Bronchial epithelial cell (primary cell): Measurements from ENCODE around the gene KBTBD4. TPM values are rescaled to one million over a fixed set of nuclear protein-coding genes. Genes with fewer than 3 reads are reported as not detected.
"Not testable (repeated sequence)": the region's sequence is repeated elsewhere in the genome, so short reads cannot be mapped to it uniquely, and the experiment has no call there.

Source experiments
- DNase-seq: peaks from one replicate; pipeline ENCODE4 v3.0.0-alpha.2; 2010; ENCODE audit warnings: low read depth
- FAIRE-seq: peaks from 2 replicates; lab custom pipeline; 2011; peaks lifted over from hg19 to GRCh38; lab: Jason Lieb, UNC
- H3K27me3 ChIP-seq: 2 replicates; pipeline ENCODE4 v1.5.1; 2011; ENCODE audit warnings: low read length; ENCODE audit not compliant: control insufficient read depth, insufficient read depth
- H3K36me3 ChIP-seq: 2 replicates; pipeline ENCODE4 v1.5.1; 2011; ENCODE audit warnings: low read length; ENCODE audit not compliant: control insufficient read depth, insufficient read depth
- H3K4me3 ChIP-seq: 2 replicates; pipeline ENCODE4 v1.5.1; 2011; ENCODE audit warnings: mild to moderate bottlenecking, low read depth, low read length, control low read depth
- total RNA-seq: library from RNA; depleted of rRNA; stranded (reverse); fragments of >200 nt; gene quantifications from 2 replicates; pipeline ENCODE4 v1.2.1, GENCODE V29; 2014
- TF ChIP-seq, protein P1 (sequence below): IDR thresholded peaks from 2 replicates; pipeline ENCODE4 v1.5.1; 2011; ENCODE audit warnings: mild to moderate bottlenecking, moderate library complexity, low read length, control low read depth, inconsistent platforms; ENCODE audit not compliant: insufficient read depth, severe bottlenecking

KBTBD4 gene
- total RNA-seq, 1 donor from 2014 or later: 14.7 TPM

DNA sequence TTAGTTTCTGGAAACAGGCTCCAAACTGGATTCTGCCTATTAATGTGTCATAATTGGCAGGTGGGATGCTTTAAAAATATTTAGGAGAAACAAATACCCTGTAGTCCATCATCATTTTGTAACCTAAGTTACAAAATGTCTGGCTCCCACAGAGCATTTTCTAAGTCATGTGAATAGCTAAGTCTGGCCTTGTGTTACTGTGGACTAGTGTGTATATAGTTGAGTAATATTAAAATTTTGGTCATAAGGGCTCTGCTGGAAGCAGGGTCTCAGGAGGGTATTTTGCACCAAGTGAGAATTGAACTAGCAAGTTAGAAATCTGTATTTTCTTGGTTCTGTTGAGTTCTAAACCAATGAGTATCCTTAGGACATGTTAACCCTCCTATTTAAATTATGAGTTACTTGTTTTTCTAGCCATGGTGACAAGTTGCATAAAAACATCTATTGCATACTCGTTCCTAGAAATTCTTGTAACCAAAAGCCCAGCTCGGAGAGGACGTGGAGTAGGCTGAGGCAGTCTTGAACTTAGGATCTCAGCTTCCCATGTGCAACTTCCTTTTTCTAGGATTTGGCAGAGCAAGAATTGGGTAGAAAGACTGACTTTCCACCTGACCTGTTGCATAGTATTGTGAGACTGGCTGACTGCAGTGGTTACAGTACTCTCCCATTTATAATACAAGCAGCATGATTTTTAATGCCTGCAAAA is 8.0 kb downstream of the KBTBD4 start:
- DNase-seq: no peak
- FAIRE-seq: no peak
- peaks cover 14% of the 10 kb centered on the region for H3K36me3 ChIP-seq

DNA sequence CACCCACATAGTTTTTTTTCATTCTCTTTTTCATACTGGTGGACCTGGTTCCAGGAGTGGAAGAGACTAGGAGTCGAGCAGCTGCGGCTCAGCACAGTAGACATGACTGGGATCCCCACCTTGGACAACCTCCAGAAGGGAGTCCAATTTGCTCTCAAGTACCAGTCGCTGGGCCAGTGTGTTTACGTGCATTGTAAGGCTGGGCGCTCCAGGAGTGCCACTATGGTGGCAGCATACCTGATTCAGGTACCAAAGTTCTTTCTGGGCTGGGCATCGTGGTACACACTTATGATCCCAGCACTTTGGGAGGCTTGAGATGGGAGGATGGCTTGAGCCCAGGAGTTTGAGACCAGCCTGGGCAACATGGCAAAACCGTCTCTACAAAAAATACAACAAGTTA is 9.1 kb downstream of the KBTBD4 start:
- DNase-seq: no peak
- TF ChIP-seq, protein P1, sequence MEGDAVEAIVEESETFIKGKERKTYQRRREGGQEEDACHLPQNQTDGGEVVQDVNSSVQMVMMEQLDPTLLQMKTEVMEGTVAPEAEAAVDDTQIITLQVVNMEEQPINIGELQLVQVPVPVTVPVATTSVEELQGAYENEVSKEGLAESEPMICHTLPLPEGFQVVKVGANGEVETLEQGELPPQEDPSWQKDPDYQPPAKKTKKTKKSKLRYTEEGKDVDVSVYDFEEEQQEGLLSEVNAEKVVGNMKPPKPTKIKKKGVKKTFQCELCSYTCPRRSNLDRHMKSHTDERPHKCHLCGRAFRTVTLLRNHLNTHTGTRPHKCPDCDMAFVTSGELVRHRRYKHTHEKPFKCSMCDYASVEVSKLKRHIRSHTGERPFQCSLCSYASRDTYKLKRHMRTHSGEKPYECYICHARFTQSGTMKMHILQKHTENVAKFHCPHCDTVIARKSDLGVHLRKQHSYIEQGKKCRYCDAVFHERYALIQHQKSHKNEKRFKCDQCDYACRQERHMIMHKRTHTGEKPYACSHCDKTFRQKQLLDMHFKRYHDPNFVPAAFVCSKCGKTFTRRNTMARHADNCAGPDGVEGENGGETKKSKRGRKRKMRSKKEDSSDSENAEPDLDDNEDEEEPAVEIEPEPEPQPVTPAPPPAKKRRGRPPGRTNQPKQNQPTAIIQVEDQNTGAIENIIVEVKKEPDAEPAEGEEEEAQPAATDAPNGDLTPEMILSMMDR: no peak
- Histone ChIP-seq H3K4me3 (no peak overlapping the region), H3K36me3 (peaks cover 12% of the 10 kb centered on the region), H3K27me3 (no peaks in the 10 kb centered on the region)
- no peak for FAIRE-seq

More for the DNA sequence above, 8.0 kb downstream of the KBTBD4 start:
- Histone ChIP-seq H3K27me3 (no peaks in the 10 kb centered on the region), H3K4me3 (no peak overlapping the region)
- TF ChIP-seq, protein P1: no peak

DNA sequence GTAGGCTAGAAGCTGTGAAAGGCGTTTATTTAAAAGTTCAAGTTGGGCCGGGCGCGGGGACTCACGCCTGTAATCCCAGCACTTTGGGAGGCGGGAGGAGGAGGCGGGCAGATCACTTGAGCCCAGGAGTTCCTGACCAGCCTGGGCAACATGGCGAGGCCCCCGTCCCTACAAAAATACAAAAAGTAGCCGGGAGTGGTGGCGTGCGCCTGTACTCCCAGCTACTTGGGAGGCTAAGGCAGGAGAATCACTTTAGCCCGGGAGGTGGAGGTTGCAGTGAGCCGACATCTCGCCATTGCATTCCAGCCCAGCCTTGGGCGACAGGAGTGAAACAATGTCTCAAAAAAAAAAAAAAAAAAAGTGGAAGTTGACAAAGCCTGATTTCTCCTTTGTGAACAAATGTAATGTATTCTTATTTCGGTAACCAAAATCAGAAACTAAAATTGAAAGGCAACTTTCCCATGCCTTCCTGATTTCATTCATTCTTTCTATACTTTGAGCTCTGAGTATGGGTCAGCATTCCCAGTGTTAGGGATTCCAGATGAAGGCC is 12.5 kb downstream of the KBTBD4 start:
- Histone ChIP-seq H3K4me3 (peak overlapping the region; percentile 88), H3K36me3 (peaks cover 3% of the 10 kb centered on the region), H3K27me3 (no peaks in the 10 kb centered on the region)
- TF ChIP-seq, protein P1: no peak
- no peak for DNase-seq
- FAIRE-seq: no peak

DNA sequence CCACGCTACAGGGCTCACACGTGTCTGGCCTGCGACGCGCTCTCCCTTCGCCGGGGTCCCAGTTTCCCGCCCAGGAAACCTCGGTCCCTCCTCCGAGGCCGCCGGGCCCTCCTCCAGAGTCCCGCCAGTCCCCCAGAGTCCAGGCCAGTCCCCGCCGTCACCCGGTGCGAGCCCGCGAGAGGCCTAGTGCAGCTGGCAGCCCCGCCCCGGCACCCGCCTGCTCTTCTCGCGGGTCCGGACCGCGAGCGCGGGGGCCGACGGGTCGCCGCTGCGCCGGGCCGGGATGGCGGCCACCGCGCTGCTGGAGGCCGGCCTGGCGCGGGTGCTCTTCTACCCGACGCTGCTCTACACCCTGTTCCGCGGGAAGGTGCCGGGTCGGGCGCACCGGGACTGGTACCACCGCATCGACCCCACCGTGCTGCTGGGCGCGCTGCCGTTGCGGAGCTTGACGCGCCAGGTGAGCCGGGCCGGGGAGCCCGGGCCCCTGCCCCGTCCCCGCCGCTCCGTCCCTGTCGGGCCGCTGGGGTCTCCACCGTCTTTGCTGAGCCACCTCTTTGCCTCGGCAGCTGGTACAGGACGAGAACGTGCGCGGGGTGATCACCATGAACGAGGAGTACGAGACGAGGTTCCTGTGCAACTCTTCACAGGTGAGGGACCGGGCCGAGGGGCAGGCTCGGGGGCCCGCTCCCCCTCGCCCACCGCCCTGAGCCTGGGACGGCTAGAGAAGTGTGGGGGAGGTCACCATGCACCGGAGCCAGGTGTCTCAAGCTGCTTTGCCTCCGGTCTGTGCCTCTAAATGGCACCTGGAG is 13.2 kb downstream of the KBTBD4 start, which contains the start of gene PTPMT1:
Gene PTPMT1 (plus strand): TSS at position 260 of the 809 bp plus-strand sequence. CDS start 24 bp downstream, at position 284.
- FAIRE-seq (no peak), DNase-seq (peak; percentile 33)
- TF ChIP-seq, protein P1: no peak
- Histone ChIP-seq H3K27me3 (no peaks in the 10 kb centered on the region), H3K36me3 (peaks cover 3% of the 10 kb centered on the region), H3K4me3 (peak within 1 kb of the TSS; percentile 88)

DNA sequence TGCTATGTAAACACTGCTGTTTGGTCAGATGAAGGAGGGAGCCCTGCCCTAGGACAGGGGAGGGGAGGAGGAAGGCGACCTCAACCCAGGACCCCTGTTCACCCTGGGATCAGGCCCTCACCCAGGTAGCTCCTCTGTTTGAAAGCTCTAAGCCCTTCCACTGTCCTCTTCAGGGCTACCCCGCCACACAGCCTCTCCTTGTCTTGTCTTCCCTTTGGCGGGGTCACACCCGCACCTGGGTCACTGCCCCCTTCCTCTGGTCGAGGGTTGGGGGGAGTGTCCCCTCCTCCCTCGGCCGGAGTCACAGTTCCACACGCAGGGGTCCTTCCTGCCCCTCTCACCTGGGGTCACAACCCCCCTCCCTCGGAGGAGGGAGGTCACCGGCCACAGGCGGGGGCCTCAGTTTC is 13.8 kb downstream of the KBTBD4 start:
- H3K27me3 ChIP-seq: no peaks in the 10 kb centered on the region
- H3K36me3 ChIP-seq: peaks cover 3% of the 10 kb centered on the region
- TF ChIP-seq, protein P1: no peak
- DNase-seq (no peak), FAIRE-seq (no peak)
- peak overlapping the region; percentile 88 for H3K4me3 ChIP-seq

DNA sequence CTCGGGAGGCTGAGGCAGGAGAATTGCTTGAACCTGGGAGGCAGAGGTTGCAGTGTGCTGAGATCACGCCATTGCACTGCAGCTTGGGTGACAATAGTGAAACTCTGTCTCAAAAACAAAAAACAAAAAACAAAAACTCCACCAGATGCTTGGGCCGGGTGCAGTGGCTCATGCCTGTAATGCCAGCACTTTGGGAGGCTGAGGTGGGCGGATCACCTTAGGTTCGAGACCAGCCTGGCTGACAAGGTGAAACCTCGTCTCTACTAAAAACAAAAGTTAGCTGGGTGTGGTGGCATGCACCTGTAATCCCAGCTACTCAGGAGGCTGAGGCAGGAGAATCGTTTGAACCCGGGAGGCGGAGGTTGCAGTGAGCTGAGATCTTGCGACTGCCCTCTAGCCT is 14.4 kb downstream of the KBTBD4 start:
- not testable (repeated sequence) for FAIRE-seq, H3K27me3 ChIP-seq

DNA sequence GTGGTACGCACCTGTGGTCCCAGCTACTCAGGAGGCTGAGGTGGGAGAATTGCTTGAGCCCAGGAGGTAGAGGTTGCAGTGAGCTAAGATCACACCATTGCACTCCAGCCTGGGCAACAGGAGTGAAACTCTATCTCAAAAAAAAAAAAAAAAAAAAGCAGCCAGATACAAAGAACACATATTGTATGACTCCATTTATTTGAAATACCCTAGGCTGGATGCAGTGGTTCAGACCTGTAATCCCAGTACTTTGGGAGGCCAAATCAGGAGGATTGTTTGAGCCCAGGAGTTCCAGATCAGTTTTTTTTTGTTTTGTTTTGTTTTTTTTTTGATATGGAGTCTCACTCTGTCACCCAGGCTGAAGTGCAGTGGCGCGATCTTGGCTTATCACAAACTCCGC is 16.4 kb downstream of the KBTBD4 start:
- not testable (repeated sequence) for FAIRE-seq, H3K27me3 ChIP-seq, H3K4me3 ChIP-seq, DNase-seq, H3K36me3 ChIP-seq

More for the DNA sequence above, 14.4 kb downstream of the KBTBD4 start:
- not testable (repeated sequence) for H3K4me3 ChIP-seq, DNase-seq, H3K36me3 ChIP-seq
